H9 (cell line): ENCODE data around the gene TAS2R14. TPM values are rescaled to one million over a fixed set of nuclear protein-coding genes. Genes with fewer than 3 reads are reported as not detected.

Source experiments
- DNase-seq: peaks from one replicate; pipeline ENCODE4 v3.0.0-alpha.2; 2017
- H2AFZ ChIP-seq: one replicate; pipeline ENCODE4 v1.6.1; 2013; ENCODE audit warnings: mild to moderate bottlenecking, low read length, control low read depth, moderate library complexity
- H2AK5ac ChIP-seq: 2 replicates; pipeline ENCODE4 v1.6.1; 2013; ENCODE audit warnings: low read length, control low read depth, mixed read lengths; ENCODE audit not compliant: insufficient read length
- H2BK120ac ChIP-seq: one replicate; pipeline ENCODE4 v1.6.1; 2013; ENCODE audit warnings: low read depth, mild to moderate bottlenecking, low read length, control low read depth, inconsistent platforms; ENCODE audit not compliant: poor library complexity, severe bottlenecking
- H2BK12ac ChIP-seq: 2 replicates; pipeline ENCODE4 v1.6.1; 2013; ENCODE audit warnings: low read length, control low read depth, mixed read lengths, low read depth; ENCODE audit not compliant: insufficient read length
- H2BK15ac ChIP-seq: 2 replicates; pipeline ENCODE4 v1.6.1; 2013; ENCODE audit warnings: low read depth, low read length, control low read depth
- H2BK20ac ChIP-seq: one replicate; pipeline ENCODE4 v1.6.1; 2013; ENCODE audit warnings: low read depth, mild to moderate bottlenecking, low read length, control low read depth, inconsistent platforms; ENCODE audit not compliant: poor library complexity, severe bottlenecking
- H2BK5ac ChIP-seq: 2 replicates; pipeline ENCODE4 v1.6.1; 2013; ENCODE audit warnings: low read length, control low read depth, mixed read lengths; ENCODE audit not compliant: insufficient read length
- H3K14ac ChIP-seq: 2 replicates; pipeline ENCODE4 v1.6.1; 2013; ENCODE audit warnings: low read length, control low read depth; ENCODE audit not compliant: insufficient read depth
- H3K18ac ChIP-seq: 2 replicates; pipeline ENCODE4 v1.6.1; 2013; ENCODE audit warnings: low read depth, mild to moderate bottlenecking, mixed read lengths, low read length, control low read depth; ENCODE audit not compliant: insufficient read length
- H3K23ac ChIP-seq: 2 replicates; pipeline ENCODE4 v1.6.1; 2013; ENCODE audit warnings: low read length, control low read depth, mixed read lengths, low read depth; ENCODE audit not compliant: insufficient read length
- H3K23me2 ChIP-seq: 2 replicates; pipeline ENCODE4 v1.6.1; 2013; ENCODE audit warnings: low read depth, mild to moderate bottlenecking, mixed read lengths, low read length, control low read depth; ENCODE audit not compliant: insufficient read length, poor library complexity, severe bottlenecking
- H3K27ac ChIP-seq: 2 replicates; pipeline ENCODE4 v1.5.1; 2013; ENCODE audit warnings: low read length, control low read depth, mixed read lengths, low read depth; ENCODE audit not compliant: insufficient read length
- H3K27me3 ChIP-seq: 2 replicates; pipeline ENCODE4 v1.6.1; 2013; ENCODE audit warnings: low read length, control low read depth, inconsistent platforms; ENCODE audit not compliant: insufficient read depth
- H3K4ac ChIP-seq: 2 replicates; pipeline ENCODE4 v1.6.1; 2013; ENCODE audit warnings: low read depth, mild to moderate bottlenecking, control low read depth, inconsistent platforms, low read length, moderate library complexity
- H3K4me1 ChIP-seq: 2 replicates; pipeline ENCODE4 v1.6.1; 2013; ENCODE audit warnings: low read length, control low read depth, inconsistent platforms; ENCODE audit not compliant: insufficient read depth
- H3K4me2 ChIP-seq: 2 replicates; pipeline ENCODE4 v1.6.1; 2013; ENCODE audit warnings: low read length, control low read depth, mixed read lengths; ENCODE audit not compliant: insufficient read length, insufficient read depth
- H3K56ac ChIP-seq: 2 replicates; pipeline ENCODE4 v1.6.1; 2013; ENCODE audit warnings: low read depth, mild to moderate bottlenecking, mixed read lengths, low read length, control low read depth; ENCODE audit not compliant: insufficient read length
- H3K79me1 ChIP-seq: 2 replicates; pipeline ENCODE4 v1.6.1; 2013; ENCODE audit warnings: low read depth, mild to moderate bottlenecking, moderate library complexity, low read length, control low read depth, inconsistent platforms; ENCODE audit not compliant: insufficient read depth, poor library complexity, severe bottlenecking
- H3K79me2 ChIP-seq: 2 replicates; pipeline ENCODE4 v1.6.1; 2013; ENCODE audit warnings: low read length, control low read depth, inconsistent platforms; ENCODE audit not compliant: insufficient read depth
- H3K9ac ChIP-seq: 2 replicates; pipeline ENCODE4 v1.6.1; 2013; ENCODE audit warnings: low read length, control low read depth, mixed read lengths; ENCODE audit not compliant: insufficient read length; ENCODE audit errors: extremely low read depth
- H3K9me3 ChIP-seq: one replicate; pipeline ENCODE4 v1.6.1; 2013; ENCODE audit warnings: low read depth, low read length, inconsistent platforms; ENCODE audit not compliant: control insufficient read depth
- H3T11ph ChIP-seq: one replicate; pipeline ENCODE4 v1.6.1; 2013; ENCODE audit warnings: mild to moderate bottlenecking, low read length, control low read depth, inconsistent platforms
- H4K20me1 ChIP-seq: one replicate; pipeline ENCODE4 v1.6.1; 2013; ENCODE audit not compliant: control insufficient read depth, insufficient read length, insufficient read depth
- H4K5ac ChIP-seq: 2 replicates; pipeline ENCODE4 v1.6.1; 2013; ENCODE audit warnings: low read depth, mild to moderate bottlenecking, mixed read lengths, low read length, control low read depth; ENCODE audit not compliant: insufficient read length
- H4K8ac ChIP-seq: replicated peaks from 2 replicates; pipeline ENCODE4 v1.6.1; 2013; ENCODE audit warnings: low read length, control low read depth, mixed read lengths, low read depth; ENCODE audit not compliant: insufficient read length
- H4K91ac ChIP-seq: 2 replicates; pipeline ENCODE4 v1.6.1; 2013; ENCODE audit warnings: low read depth, mild to moderate bottlenecking, moderate library complexity, mixed read lengths, low read length, control low read depth; ENCODE audit not compliant: insufficient read length
- H3K27ac Mint-ChIP-seq, 3 experiments: 2 replicates in 2 of 3; 3 replicates in 1 of 3; pipeline ENCODE4 v1.8.0; 2020 to 2021; ENCODE audit warnings: mixed read lengths in 3 of 3, mild to moderate bottlenecking in 1 of 3, moderate library complexity in 1 of 3
- H3K27me3 Mint-ChIP-seq: 2 replicates; pipeline ENCODE4 v1.8.0; 2021; ENCODE audit warnings: low read depth, mild to moderate bottlenecking, moderate library complexity, mixed read lengths
- H3K36me3 Mint-ChIP-seq, 3 experiments: 2 replicates in 2 of 3; 3 replicates in 1 of 3; pipeline ENCODE4 v1.8.0; 2020 to 2021; ENCODE audit warnings: low read depth in 3 of 3, mixed read lengths in 3 of 3; ENCODE audit not compliant: insufficient read depth in 1 of 3
- H3K4me1 Mint-ChIP-seq, 2 experiments: 2 replicates each; pipeline ENCODE4 v1.8.0; 2020; ENCODE audit warnings: mixed read lengths in 2 of 2
- H3K4me3 Mint-ChIP-seq, 2 experiments: 2 replicates in 1 of 2; 3 replicates in 1 of 2; pipeline ENCODE4 v1.8.0; 2020 to 2021; ENCODE audit warnings: mild to moderate bottlenecking in 2 of 2, mixed read lengths in 2 of 2, moderate library complexity in 1 of 2
- H3K9me3 Mint-ChIP-seq, 2 experiments: 2 replicates in 1 of 2; 3 replicates in 1 of 2; pipeline ENCODE4 v1.8.0; 2020; ENCODE audit warnings: mild to moderate bottlenecking in 2 of 2, mixed read lengths in 2 of 2, moderate library complexity in 1 of 2
- CTCF ChIP-seq: fragments of 200-600 bp; sonication (generic); conservative IDR thresholded peaks from 3 replicates; pipeline ENCODE4 v1.8.0; 2021; ENCODE audit warnings: antibody characterized with exemption, mild to moderate bottlenecking
- WGBS: extraction: QIAGEN DNeasy Blood & Tissue Kit; methylation state at CpG from one replicate; pipeline ENCODE4 v1.1.7; 2013; ENCODE audit warnings: missing lambda C conversion rate, low lambda C conversion rate, mixed read lengths; ENCODE audit not compliant: insufficient read length; ENCODE audit errors: extremely low coverage; 5-methylcytosine and 5-hydroxymethylcytosine counted together
- total RNA-seq: library from RNA; stranded (reverse); gene quantifications from 2 replicates; pipeline ENCODE4 v1.2.1, GENCODE V29; 2021

The TAS2R14 gene
- total RNA-seq, 1 experiment from 2014 or later: 2.1 TPM

- H3K9me3 Mint-ChIP-seq: no peaks in the 10 kb centered on the region; a peak in 1 of 5 replicates
- H3K9me3 ChIP-seq: no peaks in the 10 kb centered on the region
- DNase-seq: no peak
- no peak overlapping the region for H2BK12ac ChIP-seq
- H2BK15ac ChIP-seq: no peak overlapping the region
- no peak overlapping the region for H3K23ac ChIP-seq
- H3K27me3 Mint-ChIP-seq: no peaks in the 10 kb centered on the region
- H3K56ac ChIP-seq: no peak overlapping the region
- H2AFZ ChIP-seq: no peak overlapping the region
- no peak overlapping the region for H3K9ac ChIP-seq
- H2BK20ac ChIP-seq: no peak overlapping the region
- no peak overlapping the region for H4K91ac ChIP-seq
- H3K18ac ChIP-seq: no peak overlapping the region
- H3K4me2 ChIP-seq: no peak overlapping the region
- no peaks in the 10 kb centered on the region for H3K79me2 ChIP-seq
- H3K36me3 Mint-ChIP-seq: peaks cover under 1 to 1% (median under 1%) of the 10 kb centered on the region in 3 experiments; a peak in 2 of 7 replicates
- TF ChIP-seq CTCF: no peak
- H3K4ac ChIP-seq: no peak overlapping the region
- no peak overlapping the region for H3K14ac ChIP-seq
- H4K5ac ChIP-seq: no peak overlapping the region
- H3K27ac ChIP-seq: no peak overlapping the region
- H3K4me1 ChIP-seq: no peaks in the 10 kb centered on the region
- WGBS: no CpG with 5 or more reads among the region's 1 CpG
- H2BK5ac ChIP-seq: no peak overlapping the region
- H3K23me2 ChIP-seq: no peaks in the 10 kb centered on the region
- no peaks in the 10 kb centered on the region for H3K79me1 ChIP-seq
- peaks cover 5 to 13% of the 10 kb centered on the region in 2 experiments for H3K4me1 Mint-ChIP-seq
- H4K20me1 ChIP-seq: no peaks in the 10 kb centered on the region
- H3K27ac Mint-ChIP-seq: no peak overlapping the region
- H3T11ph ChIP-seq: no peak overlapping the region
- H3K4me3 Mint-ChIP-seq: no peak overlapping the region
- no peak overlapping the region for H4K8ac ChIP-seq
- no peak overlapping the region for H2AK5ac ChIP-seq
- no peak overlapping the region for H2BK120ac ChIP-seq
- no peaks in the 10 kb centered on the region for H3K27me3 ChIP-seq
These were observed 2.6 kb downstream of the TAS2R14 start for GRCh38 chr12:10936506-10936905.
